GM12874 (cell line): Measurements from ENCODE around the gene KCNA5.

Experiments
- TF ChIP-seq, protein P1 (sequence below): IDR thresholded peaks from 2 replicates; pipeline ENCODE4 v1.5.1; 2011; ENCODE audit warnings: low read depth, mild to moderate bottlenecking, control low read depth, low read length, moderate library complexity; ENCODE audit not compliant: insufficient read depth

KCNA5 gene

DNA sequence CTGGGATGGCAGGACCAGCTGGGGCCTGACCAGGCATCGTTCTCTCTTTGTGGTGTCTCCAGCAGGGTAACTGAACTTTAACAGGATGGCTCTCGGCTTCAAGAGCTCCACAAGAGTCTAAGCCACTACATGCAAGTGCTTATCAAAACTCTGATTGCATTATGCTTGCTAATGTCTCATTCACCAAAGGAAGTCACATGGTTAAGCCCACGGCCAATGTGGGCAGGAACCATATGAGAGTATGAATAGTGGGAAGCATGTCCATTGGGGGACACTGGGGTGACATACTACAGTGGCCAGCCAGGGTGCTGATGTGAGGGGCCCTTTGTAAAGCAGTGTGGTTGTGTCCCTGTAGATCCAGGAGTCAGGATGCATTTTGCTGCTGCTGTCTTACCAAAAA lies 35.0 kb upstream of the KCNA5 start:
- TF ChIP-seq, protein P1, sequence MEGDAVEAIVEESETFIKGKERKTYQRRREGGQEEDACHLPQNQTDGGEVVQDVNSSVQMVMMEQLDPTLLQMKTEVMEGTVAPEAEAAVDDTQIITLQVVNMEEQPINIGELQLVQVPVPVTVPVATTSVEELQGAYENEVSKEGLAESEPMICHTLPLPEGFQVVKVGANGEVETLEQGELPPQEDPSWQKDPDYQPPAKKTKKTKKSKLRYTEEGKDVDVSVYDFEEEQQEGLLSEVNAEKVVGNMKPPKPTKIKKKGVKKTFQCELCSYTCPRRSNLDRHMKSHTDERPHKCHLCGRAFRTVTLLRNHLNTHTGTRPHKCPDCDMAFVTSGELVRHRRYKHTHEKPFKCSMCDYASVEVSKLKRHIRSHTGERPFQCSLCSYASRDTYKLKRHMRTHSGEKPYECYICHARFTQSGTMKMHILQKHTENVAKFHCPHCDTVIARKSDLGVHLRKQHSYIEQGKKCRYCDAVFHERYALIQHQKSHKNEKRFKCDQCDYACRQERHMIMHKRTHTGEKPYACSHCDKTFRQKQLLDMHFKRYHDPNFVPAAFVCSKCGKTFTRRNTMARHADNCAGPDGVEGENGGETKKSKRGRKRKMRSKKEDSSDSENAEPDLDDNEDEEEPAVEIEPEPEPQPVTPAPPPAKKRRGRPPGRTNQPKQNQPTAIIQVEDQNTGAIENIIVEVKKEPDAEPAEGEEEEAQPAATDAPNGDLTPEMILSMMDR, result no peak

DNA sequence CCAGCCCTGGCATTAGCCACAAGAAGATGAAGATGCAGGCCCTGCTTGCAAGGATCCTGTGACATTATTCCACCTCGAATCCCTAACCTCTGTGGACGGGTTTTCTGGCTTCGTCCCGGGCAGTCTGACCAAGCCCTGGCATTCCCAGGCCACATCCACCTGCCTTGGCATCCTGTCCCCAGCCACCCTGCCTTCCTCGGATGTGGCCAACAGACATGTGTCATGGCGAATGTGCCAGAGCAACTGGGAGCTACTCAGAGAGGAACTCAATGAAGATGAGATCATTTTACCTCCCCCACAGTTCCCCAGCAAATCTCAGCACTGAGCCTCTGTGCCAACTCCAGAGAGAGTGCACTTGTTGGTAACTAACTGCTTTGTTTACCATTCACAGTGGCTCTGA lies 33.5 kb upstream of the KCNA5 start:
- TF ChIP-seq, protein P1, result no peak

DNA sequence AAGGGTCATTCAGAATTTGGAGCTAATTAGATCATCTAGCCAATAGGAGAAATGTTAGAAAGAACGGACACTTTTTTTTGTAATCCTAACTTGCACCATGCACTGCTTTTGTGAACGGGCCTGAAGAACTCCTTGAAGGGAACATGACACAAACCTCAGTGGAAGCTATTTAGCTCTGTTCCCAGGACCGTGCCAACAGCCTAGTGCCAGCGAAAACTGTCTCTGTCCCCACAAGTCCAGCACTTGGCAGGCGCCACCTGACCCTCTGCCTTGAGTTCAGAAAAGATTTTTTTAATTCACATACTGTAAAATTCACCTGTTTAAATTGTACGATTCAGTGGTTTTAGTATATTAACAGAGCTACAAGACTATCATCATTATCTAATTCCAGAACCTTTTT lies 31.3 kb upstream of the KCNA5 start:
- TF ChIP-seq, protein P1, result no peak

DNA sequence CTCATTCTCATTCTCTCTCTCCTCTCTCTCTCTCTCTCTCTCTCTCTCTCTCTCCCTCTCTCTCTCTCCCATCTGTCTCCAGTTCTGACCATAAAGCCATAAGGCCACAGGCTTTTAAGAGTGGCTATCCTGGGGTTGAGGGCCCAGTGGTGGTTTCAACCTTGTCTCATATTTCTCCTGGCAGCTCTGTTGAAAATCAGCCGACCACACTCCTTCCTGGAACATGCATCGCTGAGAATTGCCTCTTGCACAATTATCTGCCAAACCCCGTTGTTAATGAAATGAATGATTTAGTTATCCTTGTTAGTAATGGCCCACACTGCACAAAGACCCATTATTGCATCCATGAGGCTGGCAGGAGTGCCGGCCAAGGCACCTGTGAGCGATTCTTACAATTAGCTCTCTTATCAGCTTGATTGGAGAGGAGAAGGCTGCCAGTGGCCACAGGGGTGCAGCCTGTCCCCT lies 30.4 kb upstream of the KCNA5 start:
- TF ChIP-seq, protein P1, result no peak

DNA sequence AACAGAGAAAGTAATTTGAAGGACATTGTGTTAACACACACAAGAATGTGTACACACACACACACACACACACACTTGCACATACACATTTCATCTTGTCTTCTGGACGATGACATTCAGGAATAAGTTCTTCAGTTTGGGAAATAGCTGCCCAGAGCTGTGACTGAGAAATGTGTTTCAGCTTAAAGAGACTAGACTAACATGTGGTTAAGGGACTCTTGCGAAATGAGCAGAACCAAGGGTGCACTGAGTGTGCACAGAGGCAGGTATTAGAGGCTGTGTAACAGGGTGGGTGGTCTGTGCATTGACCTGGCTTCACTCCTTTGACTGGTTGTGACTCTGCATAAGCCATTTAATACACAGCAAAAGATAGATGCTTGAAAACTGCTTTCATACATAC lies 29.4 kb upstream of the KCNA5 start:
- TF ChIP-seq, protein P1, result no peak

DNA sequence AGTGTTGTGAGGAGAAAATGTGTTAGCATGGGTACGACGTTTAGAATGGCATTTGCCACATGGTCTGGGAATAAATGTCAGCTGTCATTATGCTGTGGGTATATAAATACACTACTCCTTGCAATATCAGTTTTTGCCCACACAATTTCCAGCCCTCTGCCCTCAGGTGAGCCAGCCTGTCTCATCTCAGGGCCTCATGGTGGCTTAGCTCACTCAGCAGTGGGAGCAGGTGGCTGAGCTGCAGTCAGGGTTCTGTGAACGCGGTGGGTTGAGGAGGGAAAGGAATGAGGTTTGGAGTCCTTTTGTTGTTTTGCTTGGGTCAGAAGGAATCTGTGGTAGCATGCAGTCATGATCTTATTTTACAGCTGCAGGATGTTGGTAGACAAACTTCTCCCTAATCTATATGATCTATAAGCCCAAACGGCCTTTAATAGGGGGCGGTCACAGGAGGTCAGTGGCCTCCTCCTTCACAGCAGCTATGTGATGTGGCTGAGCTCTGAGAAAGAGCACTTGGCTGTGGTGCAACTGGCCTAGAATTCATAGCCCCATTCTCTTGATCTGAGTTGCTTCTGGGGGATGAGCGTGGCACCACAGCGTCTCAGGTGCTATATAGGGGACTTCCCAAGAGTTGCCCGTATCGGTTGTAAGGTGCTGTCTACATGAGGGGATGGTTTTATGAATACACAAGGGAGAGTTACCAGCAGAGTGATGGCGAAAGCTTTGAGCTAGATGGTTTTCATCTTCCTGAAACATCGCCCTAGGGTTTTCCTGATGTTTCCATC lies 27.8 kb upstream of the KCNA5 start:
- TF ChIP-seq, protein P1, result no peak

DNA sequence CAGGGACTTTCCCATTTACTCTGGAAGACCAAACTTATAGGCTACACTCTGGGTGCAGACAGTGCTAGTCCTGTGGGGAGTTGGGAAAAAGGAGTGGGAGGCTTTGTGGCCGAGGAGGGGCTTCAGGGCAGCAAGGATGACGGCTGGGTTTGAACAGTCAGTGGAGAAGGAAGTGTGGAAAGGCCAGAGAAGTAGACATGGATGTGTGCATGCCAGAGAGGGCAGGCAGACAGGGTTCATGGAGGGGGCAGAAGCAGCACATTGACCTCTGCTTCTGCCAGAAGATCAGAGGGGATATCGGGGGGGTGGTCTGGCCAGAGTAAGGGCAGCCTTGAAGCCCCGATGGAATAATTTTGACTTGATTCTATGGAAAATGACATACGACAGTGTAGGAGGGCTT lies 27.2 kb upstream of the KCNA5 start:
- TF ChIP-seq, protein P1, result no peak
